ENCODE data around the gene SYTL5.

SYTL5 gene

DNA sequence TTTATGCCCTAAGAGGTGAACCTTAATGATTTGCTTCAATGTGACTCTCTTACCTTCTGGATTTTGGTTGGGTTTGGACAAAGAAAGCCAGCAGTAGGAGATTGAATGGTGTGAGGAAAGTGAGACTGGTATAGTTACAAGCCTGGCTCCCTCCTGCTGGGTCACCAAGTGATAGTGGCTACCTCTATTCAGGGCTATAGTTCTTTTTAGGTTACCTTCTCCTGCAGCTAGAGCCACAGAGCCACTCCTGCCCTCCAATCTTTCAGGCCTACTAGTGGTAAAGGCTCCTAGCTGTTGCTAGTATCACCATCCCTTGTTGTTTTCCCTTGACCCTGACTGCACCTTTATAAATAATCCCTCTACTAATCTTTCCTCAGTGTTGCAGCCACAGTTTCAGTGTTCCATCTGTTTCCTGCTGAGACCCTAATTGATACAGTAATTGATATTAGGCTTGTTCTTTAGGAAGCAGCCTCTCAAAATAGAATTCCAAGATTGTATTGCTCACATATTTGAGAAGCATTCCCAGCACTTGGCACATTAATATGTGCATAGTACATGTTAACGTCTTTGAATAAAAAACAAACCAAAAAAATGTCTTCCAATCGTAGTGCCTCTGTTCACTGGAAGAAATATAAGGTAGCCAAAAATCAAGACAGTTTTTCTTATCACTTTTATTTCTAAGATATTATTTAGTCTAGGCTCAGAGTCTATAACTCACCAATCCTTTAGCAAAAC lies 132.0 kb downstream of the SYTL5 start:
- no peak for DNase-seq (ENCODE audit: low read depth in 4 of 4, low spot score in 1 of 4)

DNA sequence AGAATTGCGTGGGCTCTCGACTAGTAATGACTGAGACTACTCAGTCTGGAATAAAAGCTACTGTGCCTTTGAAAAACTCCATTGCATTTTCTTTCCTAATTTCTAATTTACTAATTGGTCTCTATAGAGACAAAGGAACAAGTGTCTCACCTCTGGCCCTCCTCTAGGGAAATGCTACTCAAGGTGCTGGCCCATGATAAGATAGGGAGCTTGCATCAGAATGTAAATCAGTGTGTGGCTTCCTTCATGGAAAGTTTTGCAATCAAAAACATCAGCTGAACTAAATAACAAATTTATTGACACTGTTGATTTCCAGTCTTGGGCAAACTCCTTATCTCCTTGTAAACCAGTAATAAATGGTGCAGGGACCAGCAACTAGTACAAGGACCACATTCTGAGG lies 132.5 kb downstream of the SYTL5 start:
- no peak for DNase-seq (ENCODE audit: low read depth in 4 of 4, low spot score in 1 of 4)

DNA sequence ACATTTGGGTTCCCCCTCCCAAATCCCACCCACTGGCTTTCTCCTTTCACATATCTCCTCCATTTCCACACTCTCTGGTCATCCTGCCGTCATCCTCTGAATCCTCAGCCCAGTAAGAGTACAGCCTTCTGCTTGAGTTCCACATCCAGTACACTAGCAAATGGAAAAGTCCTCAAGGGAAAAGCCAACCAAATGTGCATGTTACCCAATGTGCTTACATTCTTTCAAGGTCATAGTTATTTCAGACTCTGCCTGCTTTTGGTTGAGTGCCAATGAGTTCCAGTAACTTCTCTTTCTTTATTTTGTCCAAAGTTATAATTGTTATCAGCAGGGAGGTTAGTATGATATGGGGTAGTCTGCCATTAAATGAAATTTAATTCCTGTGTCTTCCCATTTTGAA lies 136.3 kb downstream of the SYTL5 start:
- no peak for DNase-seq (ENCODE audit: low read depth in 4 of 4, low spot score in 1 of 4)

DNA sequence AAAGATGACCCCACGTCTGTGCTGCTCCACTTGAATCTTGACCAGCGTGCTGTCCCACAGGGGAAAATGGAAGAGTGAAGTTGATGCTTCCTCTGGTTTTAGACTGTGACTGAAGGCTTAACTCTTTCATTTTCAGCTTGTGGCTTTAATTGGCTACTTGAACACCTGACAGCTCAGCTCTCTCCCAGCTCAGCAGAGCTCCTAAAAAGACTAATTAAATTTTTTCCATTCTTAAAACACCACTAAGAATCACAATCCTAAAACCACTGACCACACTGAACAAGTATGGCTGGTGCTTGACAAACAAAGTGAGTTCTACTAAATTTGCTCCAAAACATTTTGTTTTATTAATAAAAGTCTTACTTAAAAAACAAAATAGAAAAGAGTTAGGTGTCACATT lies 142.7 kb downstream of the SYTL5 start:
- DNase-seq (ENCODE audit: low read depth in 4 of 4, low spot score in 1 of 4), result no peak

- no peak for DNase-seq (ENCODE audit: low read depth in 4 of 4, low spot score in 1 of 4)
These were observed 144.6 kb downstream of the SYTL5 start for GRCh38 chrX:38150993-38151392.

- no peak for DNase-seq (ENCODE audit: low read depth in 4 of 4, low spot score in 1 of 4)
These were observed 145.1 kb downstream of the SYTL5 start for GRCh38 chrX:38151441-38151840.

DNA sequence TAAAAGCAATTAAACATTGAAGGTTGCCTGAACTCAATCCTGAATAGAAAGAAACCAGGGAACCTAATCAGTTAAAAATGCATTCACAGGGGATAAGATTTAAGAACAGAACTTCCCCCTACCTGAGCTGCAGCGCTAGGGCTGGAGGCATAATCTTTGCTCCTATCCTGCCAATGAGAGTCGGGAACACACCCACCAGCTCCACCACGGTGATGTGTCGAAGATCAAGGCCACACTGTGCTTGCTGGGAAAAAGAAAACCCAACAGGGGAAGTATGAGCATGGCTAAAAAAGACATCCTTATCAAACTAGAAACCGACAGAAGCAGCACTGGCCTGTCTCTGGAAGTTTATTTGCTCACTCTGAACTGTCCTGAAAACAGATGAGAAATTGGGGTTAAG lies 148.0 kb downstream of the SYTL5 start:
- DNase-seq (ENCODE audit: low read depth in 4 of 4, low spot score in 1 of 4), result no peak

DNA sequence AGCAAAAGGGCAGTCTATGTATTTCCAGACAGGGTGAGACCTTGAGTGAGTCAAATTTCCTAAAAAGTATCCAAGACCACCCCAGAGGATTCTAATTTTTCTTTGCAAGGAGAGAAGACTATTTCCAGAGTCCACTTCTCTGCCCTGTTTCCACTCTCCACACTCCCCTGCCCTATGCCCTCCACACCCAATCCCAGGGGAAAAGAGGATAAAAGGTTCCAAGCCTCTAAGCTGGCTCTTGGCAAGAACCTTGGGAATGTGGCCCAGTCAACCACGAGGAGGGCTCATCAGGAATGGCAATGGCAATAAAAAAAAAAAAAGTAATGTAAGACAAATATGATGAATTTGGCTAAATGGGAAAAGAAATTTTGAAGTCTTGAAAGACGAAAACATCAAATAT lies 148.5 kb downstream of the SYTL5 start:
- DNase-seq (ENCODE audit: low read depth in 4 of 4, low spot score in 1 of 4), result no peak

GRCh38 chrX:38156838-38157237 lies 150.5 kb downstream of the SYTL5 start:
- no peak for DNase-seq (ENCODE audit: low read depth in 4 of 4, low spot score in 1 of 4)

GRCh38 chrX:38163193-38163592 lies 156.8 kb downstream of the SYTL5 start:
- DNase-seq (ENCODE audit: low read depth in 4 of 4, low spot score in 1 of 4), result no peak

DNA sequence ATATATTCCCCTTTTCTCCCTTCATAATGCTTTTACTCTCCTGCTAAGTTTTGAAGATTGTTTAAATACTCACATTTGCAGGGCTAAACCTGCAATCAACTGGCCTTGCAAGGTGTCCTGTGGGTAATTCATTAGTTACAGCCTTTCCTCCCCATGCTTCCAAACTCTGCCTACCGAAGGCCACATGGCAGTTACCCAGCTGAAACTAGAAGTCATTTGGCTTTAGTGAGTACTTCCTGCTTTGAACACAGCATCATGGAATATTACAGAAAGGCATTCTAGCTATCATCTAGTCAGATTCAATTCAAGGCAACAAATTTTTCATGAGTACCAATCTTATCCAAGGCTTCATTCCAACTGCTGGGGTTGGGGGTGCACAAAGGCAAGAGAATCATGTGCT lies 158.7 kb downstream of the SYTL5 start:
- no peak for DNase-seq (ENCODE audit: low read depth in 4 of 4, low spot score in 1 of 4)

DNA sequence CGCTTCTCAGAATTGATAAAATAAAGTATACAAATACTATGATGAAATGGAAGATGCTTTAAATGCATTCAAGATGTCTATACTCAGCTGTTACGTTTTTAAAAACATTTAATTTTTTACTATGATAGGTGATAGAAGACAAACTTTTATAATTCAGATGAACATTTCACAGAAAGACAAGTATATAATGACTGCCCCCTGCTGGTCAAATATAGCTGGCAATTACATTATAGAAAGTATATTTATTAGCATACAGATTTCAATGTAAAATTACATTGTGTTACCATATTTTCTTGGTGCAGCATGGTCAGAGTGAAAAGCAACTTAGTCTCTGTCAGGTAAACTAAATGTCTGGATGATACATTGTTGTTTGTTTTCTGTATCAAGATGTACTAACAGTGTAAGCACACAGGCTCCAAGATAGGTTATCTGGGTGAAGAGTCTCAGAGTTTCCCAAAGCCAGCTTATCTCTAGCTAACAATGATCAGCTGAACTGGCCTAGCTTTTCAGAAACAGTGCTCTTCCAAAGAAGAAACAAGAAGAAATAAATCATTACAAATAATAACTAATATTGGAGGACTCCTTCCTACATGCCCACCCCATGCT lies 160.2 kb downstream of the SYTL5 start:
- DNase-seq (ENCODE audit: low read depth in 4 of 4, low spot score in 1 of 4), result no peak

DNA sequence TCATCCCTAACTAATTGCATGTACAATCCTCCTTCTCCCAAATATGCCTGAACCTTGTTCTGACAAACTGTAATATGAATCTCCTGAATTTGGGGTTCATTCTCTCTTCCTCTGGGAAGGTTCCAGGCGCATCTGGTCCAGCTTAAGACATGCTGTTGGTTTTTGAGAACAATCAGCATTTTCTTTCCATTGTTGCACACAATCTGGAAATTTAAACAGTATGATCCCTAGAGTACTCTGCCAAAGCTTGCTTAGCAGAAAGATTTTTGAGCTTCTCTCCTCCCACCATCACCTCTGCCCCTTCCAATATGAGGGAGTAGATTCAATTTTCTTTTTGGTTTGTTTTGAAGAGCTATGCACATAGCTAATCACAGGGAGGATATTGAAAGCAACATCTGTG lies 164.2 kb downstream of the SYTL5 start:
- no peak for DNase-seq (ENCODE audit: low read depth in 4 of 4, low spot score in 1 of 4)

DNA sequence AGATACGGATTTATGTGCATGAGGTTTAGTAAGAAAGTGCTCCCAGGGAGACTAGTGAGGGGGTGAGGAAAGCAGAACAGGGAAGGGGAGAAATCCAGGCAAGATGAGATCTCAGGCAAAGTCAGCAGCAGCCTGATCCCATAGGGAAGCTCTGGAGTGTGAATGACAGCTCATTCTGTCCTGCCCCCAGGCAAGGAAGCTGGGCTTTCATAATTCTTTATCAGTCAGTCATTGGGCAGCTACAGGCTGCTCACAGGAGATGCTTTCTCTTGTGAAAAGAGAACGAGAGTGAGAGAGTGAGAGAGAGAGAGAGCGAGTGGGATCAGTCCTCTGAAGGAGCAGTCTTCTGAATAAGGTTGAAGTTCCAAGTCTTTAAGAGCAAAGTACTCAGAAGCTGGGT lies 166.2 kb downstream of the SYTL5 start:
- no peak for DNase-seq (ENCODE audit: low read depth in 4 of 4, low spot score in 1 of 4)

DNA sequence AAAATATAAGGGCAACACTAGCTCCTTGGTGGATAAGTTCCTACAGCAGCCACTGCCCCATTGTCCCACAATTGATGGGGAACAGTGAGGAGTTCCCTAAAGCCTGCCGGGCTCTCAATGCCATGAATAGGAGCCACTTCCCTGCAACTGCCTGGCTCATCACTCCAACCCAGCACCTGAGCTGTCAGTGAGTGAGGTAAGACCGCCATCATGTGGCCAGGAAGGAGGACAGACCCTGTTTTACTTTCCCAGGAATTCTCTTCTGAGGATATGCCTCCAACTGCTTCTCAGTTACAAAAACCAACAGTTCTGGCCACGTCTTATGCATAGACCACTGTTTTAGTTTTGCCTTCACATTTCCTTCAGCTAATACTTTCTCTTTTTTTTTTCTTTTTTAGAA lies 168.8 kb downstream of the SYTL5 start:
- no peak for DNase-seq (ENCODE audit: low read depth in 4 of 4, low spot score in 1 of 4)

GRCh38 chrX:38178396-38178795 lies 172.0 kb downstream of the SYTL5 start:
- no peak for DNase-seq (ENCODE audit: low read depth in 4 of 4, low spot score in 1 of 4)
